ENCODE data around the gene NOMO2. TPM values are rescaled to one million over a fixed set of nuclear protein-coding genes. Genes with fewer than 3 reads are reported as not detected.
"Not testable (repeated sequence)": the region's sequence is repeated elsewhere in the genome, so short reads cannot be mapped to it uniquely, and the experiment has no call there.

Gene NOMO2
- total RNA-seq (10 to 100 TPM; 29.1 to 84.1 (median 56.0) TPM), polyA plus RNA-seq (10 to 100 TPM; 28.0 to 42.3 (median 34.0) TPM)
- long read RNA-seq, donor 1, full-length matches to known transcripts, result 2 of 2 reads
- long read RNA-seq, donor 1, partial matches to known transcripts, result 0 of 2 reads
- long read RNA-seq, donor 1, other reads (novel, unspliced or antisense), result 0 of 2 reads
- long read RNA-seq, donor 2, full-length matches to known transcripts, result 7 of 7 reads
- long read RNA-seq, donor 2, partial matches to known transcripts, result 0 of 7 reads
- long read RNA-seq, donor 2, other reads (novel, unspliced or antisense), result 0 of 7 reads

GRCh38 chr16:18561727-18562314 is at the start of gene NOMO2:
NOMO2 (minus strand) TSS chr16:18562097; CDS start chr16:18562040, 57 bp downstream.
- H3K27me3 ChIP-seq (replicated peaks in 1 of 7); H3K36me3 ChIP-seq; H3K9me3 ChIP-seq; intact Hi-C loops (cut with DNase I; ENCODE audit: low total_unique reads): not testable (repeated sequence)
- Histone ChIP-seq H3K4me3 (peak within 1 kb of the TSS; percentile 37 to 71 (median 52)), H3K4me1 (peaks cover 0 to 15% (median 4%) of the 10 kb centered on the region in 6 donors), H3K27ac (peak within 1 kb of the TSS in 6 of 8 donors; percentile 33 to 83 (median 67))
- DNase-seq, result peak; percentile 97
- 0 to 1% (median 0%) methylated on average over 30 to 54 of the region's 66 CpGs; no CpG with 5 or more reads in 2 of the 5 donors for WGBS, 5 donors
- TF ChIP-seq POLR2AphosphoS5 (IDR thresholded peaks at IDR 0.05), result peak in 2 of 3 donors; percentile 36 to 55

GRCh38 chr16:18610147-18610803 is 48.4 kb upstream of the NOMO2 start:
- H3K9me3 ChIP-seq, result not testable (repeated sequence)
- 71 to 91% (median 81%) methylated on average over 2 to 4 of the region's 4 CpGs for WGBS, 5 donors

GRCh38 chr16:18608271-18608670 is 46.4 kb upstream of the NOMO2 start:
- H3K9me3 ChIP-seq; H3K36me3 ChIP-seq; H3K4me3 ChIP-seq; H3K27me3 ChIP-seq (replicated peaks in 1 of 7); DNase-seq; intact Hi-C loops (cut with DNase I; ENCODE audit: low total_unique reads); H3K27ac ChIP-seq; H3K4me1 ChIP-seq: not testable (repeated sequence)
- WGBS, 5 donors, result 82 to 94% (median 88%) methylated on average over 4 to 6 of the region's 6 CpGs

More at GRCh38 chr16:18610147-18610803, 48.4 kb upstream of the NOMO2 start:
- H3K27me3 ChIP-seq (replicated peaks in 1 of 7); H3K4me3 ChIP-seq; H3K4me1 ChIP-seq; DNase-seq; H3K36me3 ChIP-seq; intact Hi-C loops (cut with DNase I; ENCODE audit: low total_unique reads); H3K27ac ChIP-seq: not testable (repeated sequence)

- H3K27ac ChIP-seq; intact Hi-C loops (cut with DNase I; ENCODE audit: low total_unique reads); DNase-seq; H3K9me3 ChIP-seq; H3K4me1 ChIP-seq; H3K27me3 ChIP-seq (replicated peaks in 1 of 7); H3K36me3 ChIP-seq; H3K4me3 ChIP-seq: not testable (repeated sequence)
- WGBS, 5 donors, result 67 to 88% methylated on average over 1 of the region's 4 CpGs; no CpG with 5 or more reads in 3 of the 5 donors
Measured at GRCh38 chr16:18603572-18604246, 41.8 kb upstream of the NOMO2 start.

GRCh38 chr16:18598582-18598981 is 36.7 kb upstream of the NOMO2 start:
- intact Hi-C loops (cut with DNase I; ENCODE audit: low total_unique reads); H3K27me3 ChIP-seq (replicated peaks in 1 of 7); DNase-seq; H3K9me3 ChIP-seq; H3K36me3 ChIP-seq; H3K4me1 ChIP-seq; H3K4me3 ChIP-seq; H3K27ac ChIP-seq: not testable (repeated sequence)
- 89 to 100% (median 92%) methylated on average over 1 of the region's 1 CpG for WGBS, 5 donors

- H3K36me3 ChIP-seq; H3K4me1 ChIP-seq; H3K27ac ChIP-seq; intact Hi-C loops (cut with DNase I; ENCODE audit: low total_unique reads); H3K27me3 ChIP-seq (replicated peaks in 1 of 7); H3K4me3 ChIP-seq; H3K9me3 ChIP-seq; DNase-seq: not testable (repeated sequence)
- 70 to 90% (median 71%) methylated on average over 1 to 2 of the region's 2 CpGs for WGBS, 5 donors
Measured at GRCh38 chr16:18597734-18598133, 35.8 kb upstream of the NOMO2 start.

GRCh38 chr16:18597319-18597718 is 35.4 kb upstream of the NOMO2 start:
- intact Hi-C loops (cut with DNase I; ENCODE audit: low total_unique reads), result not testable (repeated sequence)
- WGBS, 5 donors, result 52 to 63% (median 56%) methylated on average over 4 of the region's 4 CpGs

GRCh38 chr16:18595796-18596195 is 33.9 kb upstream of the NOMO2 start:
- H3K36me3 ChIP-seq; H3K27ac ChIP-seq; intact Hi-C loops (cut with DNase I; ENCODE audit: low total_unique reads); H3K9me3 ChIP-seq; H3K4me1 ChIP-seq; DNase-seq; H3K27me3 ChIP-seq (replicated peaks in 1 of 7); H3K4me3 ChIP-seq: not testable (repeated sequence)
- WGBS, 5 donors, result 81 to 95% (median 90%) methylated on average over 10 to 11 of the region's 11 CpGs

More at GRCh38 chr16:18597319-18597718, 35.4 kb upstream of the NOMO2 start:
- not testable (repeated sequence) for H3K36me3 ChIP-seq; H3K4me3 ChIP-seq; H3K4me1 ChIP-seq; H3K27me3 ChIP-seq (replicated peaks in 1 of 7); DNase-seq; H3K27ac ChIP-seq; H3K9me3 ChIP-seq

- H3K9me3 ChIP-seq; DNase-seq; H3K27ac ChIP-seq; H3K27me3 ChIP-seq (replicated peaks in 1 of 7); H3K36me3 ChIP-seq; intact Hi-C loops (cut with DNase I; ENCODE audit: low total_unique reads); H3K4me3 ChIP-seq; H3K4me1 ChIP-seq: not testable (repeated sequence)
- WGBS, 5 donors, result 59 to 76% (median 74%) methylated on average over 5 of the region's 5 CpGs
Measured at GRCh38 chr16:18594880-18595279, 33.0 kb upstream of the NOMO2 start.

GRCh38 chr16:18593904-18594303 is 32.0 kb upstream of the NOMO2 start:
- H3K9me3 ChIP-seq; H3K36me3 ChIP-seq; H3K27ac ChIP-seq; intact Hi-C loops (cut with DNase I; ENCODE audit: low total_unique reads); H3K4me1 ChIP-seq; H3K4me3 ChIP-seq; H3K27me3 ChIP-seq (replicated peaks in 1 of 7): not testable (repeated sequence)
- peak; percentile 71 for DNase-seq
- WGBS, 5 donors, result 65 to 81% (median 77%) methylated on average over 4 to 5 of the region's 5 CpGs
